SK-N-SH treated with all-trans-retinoic acid at 6 μM for 48 hours (cell line): ENCODE results near the gene DENND1A.

Experiments used
- ATAC-seq: fragments of 200-7000 bp; cut with Tn5 transposase; 3 replicates; pipeline ENCODE4 v1.9.1; 2020; ENCODE audit warnings: mild to moderate bottlenecking, moderate library complexity
- ARNTL ChIP-seq: fragments of 450-650 bp; formaldehyde crosslinking; IDR thresholded peaks from 2 replicates; pipeline ENCODE4 v1.5.0; 2020; ENCODE audit warnings: low read depth, mild to moderate bottlenecking, moderate library complexity, borderline replicate concordance
- BACH2 ChIP-seq: fragments of 250-450 bp; sonication (Bioruptor Pico); IDR thresholded peaks from 2 replicates; pipeline ENCODE4 v1.9.0; 2021; ENCODE audit warnings: mild to moderate bottlenecking, borderline replicate concordance
- CSDC2 ChIP-seq: fragments of 250-450 bp; sonication (Bioruptor Pico); IDR thresholded peaks from 2 replicates; pipeline ENCODE4 v1.5.0; 2020; ENCODE audit warnings: mild to moderate bottlenecking, moderate library complexity
- CSRNP3 ChIP-seq: fragments of 250-450 bp; sonication (Bioruptor Pico); IDR thresholded peaks from 2 replicates; pipeline ENCODE4 v1.5.1; 2021; ENCODE audit warnings: mild to moderate bottlenecking, moderate library complexity
- OSR1 ChIP-seq: fragments of 250-450 bp; sonication (Bioruptor Pico); IDR thresholded peaks from 2 replicates; pipeline ENCODE4 v1.8.0; 2022; ENCODE audit warnings: moderate library complexity, mild to moderate bottlenecking, inconsistent platforms
- PATZ1 ChIP-seq: fragments of 250-450 bp; sonication (Bioruptor Pico); IDR thresholded peaks from 2 replicates; pipeline ENCODE4 v1.8.0; 2020; ENCODE audit warnings: mild to moderate bottlenecking, moderate library complexity, borderline replicate concordance
- POU6F1 ChIP-seq: fragments of 250-450 bp; sonication (Bioruptor Pico); IDR thresholded peaks from 2 replicates; pipeline ENCODE4 v1.8.0; 2021; ENCODE audit warnings: low read depth, mild to moderate bottlenecking, moderate library complexity, borderline replicate concordance
- RARB ChIP-seq: fragments of 250-450 bp; sonication (Bioruptor Pico); IDR thresholded peaks from 2 replicates; pipeline ENCODE4 v1.8.0; 2021; ENCODE audit warnings: mild to moderate bottlenecking, moderate library complexity
- SNAI2 ChIP-seq: fragments of 250-450 bp; sonication (Bioruptor Pico); IDR thresholded peaks from 2 replicates; pipeline ENCODE4 v1.5.0; 2020; ENCODE audit warnings: mild to moderate bottlenecking, moderate library complexity
- TCF4 ChIP-seq: fragments of 250-450 bp; sonication (Bioruptor Pico); IDR thresholded peaks from 2 replicates; pipeline ENCODE4 v1.8.0; 2021; ENCODE audit warnings: mild to moderate bottlenecking, moderate library complexity, borderline replicate concordance
- TOX ChIP-seq: fragments of 250-450 bp; sonication (Bioruptor Pico); IDR thresholded peaks from 2 replicates; pipeline ENCODE4 v1.8.0; 2021; ENCODE audit warnings: mild to moderate bottlenecking, moderate library complexity, borderline replicate concordance
- TSHZ2 ChIP-seq: fragments of 250-450 bp; sonication (Bioruptor Pico); IDR thresholded peaks from 2 replicates; pipeline ENCODE4 v1.5.0; 2020; ENCODE audit warnings: mild to moderate bottlenecking, moderate library complexity
- ZC3H10 ChIP-seq: fragments of 250-450 bp; sonication (Bioruptor Pico); IDR thresholded peaks from 2 replicates; pipeline ENCODE4 v1.5.1; 2021; ENCODE audit warnings: mild to moderate bottlenecking, moderate library complexity
- ZFP30 ChIP-seq: fragments of 450-650 bp; formaldehyde crosslinking; IDR thresholded peaks from 2 replicates; pipeline ENCODE4 v1.5.0; 2022; ENCODE audit warnings: mild to moderate bottlenecking, moderate library complexity
- ZNF70 ChIP-seq: fragments of 450-650 bp; formaldehyde crosslinking; IDR thresholded peaks from 2 replicates; pipeline ENCODE4 v1.5.0; 2020; ENCODE audit warnings: mild to moderate bottlenecking, moderate library complexity

Gene DENND1A

GRCh38 chr9:123368023-123368422, 561.9 kb downstream of the DENND1A start:
- TF ChIP-seq CSRNP3 (CRISPR knock-in tag) (no peak), TSHZ2 (CRISPR knock-in tag) (no peak), OSR1 (no peak), BACH2 (CRISPR knock-in tag) (no peak), TCF4 (no peak), POU6F1 (CRISPR knock-in tag) (no peak), ZNF70 (no peak), RARB (CRISPR knock-in tag) (no peak), ARNTL (CRISPR knock-in tag) (no peak), TOX (CRISPR knock-in tag) (no peak)

GRCh38 chr9:123365881-123366528, 563.9 kb downstream of the DENND1A start:
- ATAC-seq = no peak
- no peak for TF ChIP-seq ARNTL (CRISPR knock-in tag)
- no peak for TF ChIP-seq CSRNP3 (CRISPR knock-in tag)
- TF ChIP-seq CSDC2 (CRISPR knock-in tag) = no peak
- TF ChIP-seq TCF4 = no peak
- TF ChIP-seq OSR1 = no peak
- no peak for TF ChIP-seq ZC3H10 (CRISPR knock-in tag)
- no peak for TF ChIP-seq ZFP30 (CRISPR knock-in tag)
- no peak for TF ChIP-seq SNAI2
- no peak for TF ChIP-seq TSHZ2 (CRISPR knock-in tag)
- no peak for TF ChIP-seq TOX (CRISPR knock-in tag)
- no peak for TF ChIP-seq PATZ1
- no peak for TF ChIP-seq BACH2 (CRISPR knock-in tag)
- no peak for TF ChIP-seq POU6F1 (CRISPR knock-in tag)

More at GRCh38 chr9:123368023-123368422, 561.9 kb downstream of the DENND1A start:
- ATAC-seq = no peak
